Activated gamma-delta T cell treated with anti-CD3 and anti-CD28 coated beads, Interleukin-2, amount 50 U/mL, for 16 hours (primary cell): ENCODE measurements around the gene NPPC.

Experiments
- DNase-seq: peaks from one replicate; pipeline ENCODE4 v3.0.0-alpha.2; 2020; ENCODE audit warnings: low read depth

NPPC gene

DNA sequence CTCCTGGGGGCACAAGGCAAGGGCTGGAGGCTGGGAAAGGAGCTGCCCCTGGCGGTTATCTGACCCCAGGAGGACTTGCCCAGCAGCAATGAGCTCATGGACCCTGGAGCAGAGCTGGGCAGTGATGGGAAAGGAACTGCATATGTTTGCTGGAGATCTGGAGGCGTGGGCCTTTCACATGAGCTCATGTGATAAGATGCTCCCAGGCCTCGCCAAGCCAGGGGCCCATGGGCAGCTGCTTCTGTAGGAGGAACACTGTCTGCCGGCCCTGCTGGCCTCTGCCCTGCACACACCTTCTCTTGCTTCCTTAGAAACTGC lies 9.0 kb upstream of the NPPC start:
- DNase-seq: no peak

DNA sequence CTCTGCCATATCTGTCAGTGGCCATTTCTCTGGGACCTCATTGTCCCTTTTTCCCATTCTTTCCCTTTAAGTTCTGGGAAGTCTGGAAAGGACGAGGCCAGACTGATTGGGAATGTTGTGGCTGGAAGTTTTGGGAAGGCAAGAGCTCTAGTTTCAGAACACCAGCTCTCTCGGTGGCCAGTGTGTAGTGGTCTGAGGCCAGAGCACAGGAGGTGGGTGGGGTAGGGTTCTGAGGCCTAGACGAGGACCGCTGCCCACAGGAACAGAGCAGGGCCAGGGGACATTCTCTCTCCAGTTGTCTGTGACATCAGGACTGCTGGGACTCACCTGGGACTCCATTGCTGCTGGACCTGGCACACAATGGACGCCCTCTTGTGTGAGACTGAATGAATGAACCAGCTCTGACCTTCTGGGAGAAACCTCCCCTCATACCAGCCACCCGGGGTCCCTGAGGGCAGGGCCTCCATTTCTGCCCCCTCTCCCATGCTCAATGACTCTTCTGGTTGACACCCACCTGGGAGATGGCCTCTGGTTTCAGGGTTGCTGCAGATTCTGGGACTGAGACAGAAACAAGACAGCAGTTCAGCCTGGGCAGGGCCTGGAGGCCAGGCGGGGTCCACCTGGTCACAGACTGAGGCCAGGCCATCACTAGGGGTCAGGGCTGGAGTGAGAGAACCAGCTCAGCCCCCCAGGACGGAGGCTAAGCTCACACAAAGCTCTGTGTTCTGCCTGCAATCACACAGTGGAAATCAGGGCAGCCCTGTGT lies 8.4 kb upstream of the NPPC start:
- DNase-seq: no peak

DNA sequence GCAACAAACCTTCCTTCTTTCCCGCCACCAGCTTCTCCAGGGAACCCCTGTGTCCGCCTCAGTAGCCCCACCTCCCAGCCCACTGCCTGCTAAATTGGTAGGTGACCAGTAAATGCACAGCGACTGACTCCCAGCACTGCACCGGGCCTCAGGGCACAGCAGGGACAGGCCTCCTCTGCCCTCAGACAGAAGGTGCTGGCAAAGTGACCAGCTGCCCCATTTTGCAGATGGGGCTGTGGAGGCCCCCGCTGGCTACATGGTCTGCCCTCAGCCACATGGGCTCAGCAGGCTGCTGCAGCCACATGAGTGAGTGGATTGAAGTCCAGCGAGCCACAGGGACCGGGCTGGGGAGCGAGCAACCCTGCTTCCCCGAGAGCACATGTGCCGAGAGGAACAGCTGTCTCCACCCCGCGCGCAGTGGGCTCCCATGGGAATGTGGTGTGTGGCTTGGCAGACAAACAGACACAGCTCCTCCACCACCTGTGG lies 7.8 kb upstream of the NPPC start:
- no peak for DNase-seq

DNA sequence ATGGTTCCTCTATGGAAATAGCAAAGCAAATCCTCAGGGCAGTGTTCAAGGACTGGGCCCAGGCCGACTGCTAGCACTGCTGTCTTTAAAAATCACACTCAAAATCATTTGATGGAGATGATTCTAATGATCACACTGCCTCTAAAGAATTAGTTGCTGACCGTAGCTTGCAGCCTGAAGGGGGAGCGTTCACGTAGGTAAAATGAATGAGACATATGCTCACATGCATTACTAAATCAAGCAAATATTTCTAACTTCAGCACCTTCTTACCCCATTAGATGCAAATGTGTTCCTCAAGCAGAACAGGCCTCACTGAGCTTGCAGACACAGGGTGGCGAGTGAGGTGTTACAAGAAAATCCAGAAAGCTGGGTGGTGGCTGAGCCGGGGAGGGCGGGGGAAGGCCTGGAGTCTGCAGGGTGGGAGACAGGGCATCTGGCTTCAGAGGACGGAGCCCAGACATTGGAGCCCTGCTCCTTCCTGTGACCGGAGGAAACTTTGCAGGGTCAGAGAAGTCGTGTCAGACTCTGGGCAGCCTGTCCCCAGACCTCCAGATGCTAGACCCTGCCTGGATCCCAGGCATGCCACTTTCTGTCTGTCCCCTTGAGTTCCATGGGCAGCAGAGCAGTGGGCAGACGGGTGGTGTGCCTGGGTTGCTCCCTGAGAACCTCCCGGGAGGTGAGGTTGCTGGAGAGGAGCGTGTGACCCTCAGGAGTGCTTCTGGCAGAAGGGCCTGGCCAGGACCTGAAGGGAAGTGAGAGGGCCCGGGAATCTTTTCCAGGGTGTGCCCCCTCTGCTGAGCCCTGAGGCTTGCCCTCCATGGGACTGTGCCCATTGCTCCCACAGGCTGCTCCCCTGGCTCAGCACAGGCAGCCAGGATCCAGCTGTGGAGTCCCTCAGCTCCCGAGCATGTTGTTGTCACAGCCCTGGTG lies 7.1 kb upstream of the NPPC start:
- no peak for DNase-seq

DNA sequence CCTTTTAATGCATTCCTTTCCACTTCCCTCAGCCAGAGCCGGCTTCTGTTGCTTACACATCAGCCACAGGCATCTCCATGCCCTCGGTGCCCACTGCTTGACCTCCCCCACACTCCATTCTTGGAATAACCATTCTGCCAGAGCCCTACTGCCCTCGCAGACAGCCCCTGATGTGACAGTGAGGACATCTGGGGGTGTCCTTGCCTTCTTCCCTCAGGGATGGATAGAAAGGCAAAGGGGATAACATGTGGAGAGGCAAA lies 6.4 kb upstream of the NPPC start:
- DNase-seq: no peak

DNA sequence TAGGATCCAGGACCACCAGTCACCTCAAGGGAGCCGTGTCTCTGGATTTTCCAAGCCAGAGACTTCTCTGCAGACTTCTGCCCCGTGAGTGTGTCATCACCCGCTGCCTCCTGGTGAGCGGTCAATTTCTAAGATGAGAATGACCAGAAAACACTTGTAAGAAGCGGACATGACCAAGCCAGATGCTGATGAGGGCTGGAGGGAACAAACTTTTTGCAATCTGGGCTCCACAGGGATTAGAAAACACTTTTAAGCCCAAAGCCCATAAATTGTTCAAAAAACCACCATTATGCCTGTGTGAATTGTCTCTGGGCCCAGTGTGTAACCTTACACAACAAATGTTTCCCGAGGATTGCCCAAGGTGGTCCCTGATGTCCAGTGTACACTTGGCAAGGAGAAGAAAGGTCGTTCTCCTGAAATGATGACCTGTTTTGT lies 5.3 kb upstream of the NPPC start:
- no peak for DNase-seq

DNA sequence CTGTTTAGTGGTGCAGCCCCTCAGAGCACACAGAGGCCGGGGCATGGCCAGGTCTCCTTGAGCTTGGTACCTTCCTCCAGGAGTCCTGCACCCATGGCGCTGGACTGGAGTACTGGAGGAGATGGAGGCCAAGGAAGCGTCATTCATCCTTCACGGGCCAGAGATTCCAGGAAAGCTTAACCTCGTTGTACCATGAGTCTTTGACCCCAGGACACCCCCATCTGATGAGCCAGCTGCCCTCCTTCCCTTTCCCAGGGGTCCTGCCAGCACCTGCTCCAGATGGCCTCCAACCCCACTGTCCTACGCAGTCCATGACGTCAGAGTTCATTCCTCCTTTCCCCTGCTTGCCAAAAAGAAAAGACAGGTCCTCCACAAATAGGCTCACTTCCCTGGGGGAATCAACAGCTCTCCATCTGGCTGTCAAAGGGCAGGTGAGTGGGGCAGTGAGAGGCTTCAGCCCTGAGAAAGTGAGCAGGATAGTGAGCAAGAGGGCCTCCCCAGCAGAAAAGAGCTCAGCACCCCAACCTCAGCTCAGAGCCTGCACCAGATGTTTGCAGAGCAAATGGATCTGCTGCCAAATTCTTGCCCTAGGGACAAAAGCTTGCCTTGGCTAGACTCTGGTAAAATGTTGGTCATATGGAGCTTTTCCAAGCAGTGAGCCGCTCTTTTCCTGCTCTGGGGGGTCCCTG lies 4.5 kb upstream of the NPPC start:
- DNase-seq: no peak

DNA sequence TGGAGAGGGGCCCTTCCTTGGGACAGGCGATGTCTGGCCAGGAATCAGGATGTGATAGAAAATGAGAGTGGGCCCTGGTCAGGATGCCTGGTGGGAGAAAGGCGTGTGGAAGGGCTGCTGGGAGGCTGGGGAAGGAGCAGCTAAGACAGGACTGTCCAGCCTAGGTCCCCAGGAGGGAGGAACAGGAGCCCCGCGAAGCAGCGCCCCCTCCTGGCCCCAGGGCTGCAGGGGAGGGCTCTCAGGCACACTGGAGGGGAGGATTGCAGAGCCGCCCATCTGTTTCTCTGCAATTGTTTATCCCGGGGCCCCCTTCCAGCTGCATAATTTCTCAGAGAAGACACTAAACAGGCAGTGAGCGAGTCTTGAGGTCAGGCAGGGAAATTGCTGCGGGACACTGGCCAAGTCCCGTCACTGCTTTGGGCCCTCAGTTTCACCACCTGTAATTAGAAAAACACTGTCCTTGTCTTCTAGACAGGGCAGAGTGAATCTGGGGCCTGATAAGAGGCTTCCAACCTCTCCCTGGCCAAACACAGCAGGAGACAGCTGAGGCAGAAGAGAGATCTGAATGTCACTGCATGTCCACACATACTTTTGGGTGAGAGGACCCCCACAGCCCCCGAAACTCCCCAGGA lies 3.9 kb upstream of the NPPC start:
- no peak for DNase-seq

DNA sequence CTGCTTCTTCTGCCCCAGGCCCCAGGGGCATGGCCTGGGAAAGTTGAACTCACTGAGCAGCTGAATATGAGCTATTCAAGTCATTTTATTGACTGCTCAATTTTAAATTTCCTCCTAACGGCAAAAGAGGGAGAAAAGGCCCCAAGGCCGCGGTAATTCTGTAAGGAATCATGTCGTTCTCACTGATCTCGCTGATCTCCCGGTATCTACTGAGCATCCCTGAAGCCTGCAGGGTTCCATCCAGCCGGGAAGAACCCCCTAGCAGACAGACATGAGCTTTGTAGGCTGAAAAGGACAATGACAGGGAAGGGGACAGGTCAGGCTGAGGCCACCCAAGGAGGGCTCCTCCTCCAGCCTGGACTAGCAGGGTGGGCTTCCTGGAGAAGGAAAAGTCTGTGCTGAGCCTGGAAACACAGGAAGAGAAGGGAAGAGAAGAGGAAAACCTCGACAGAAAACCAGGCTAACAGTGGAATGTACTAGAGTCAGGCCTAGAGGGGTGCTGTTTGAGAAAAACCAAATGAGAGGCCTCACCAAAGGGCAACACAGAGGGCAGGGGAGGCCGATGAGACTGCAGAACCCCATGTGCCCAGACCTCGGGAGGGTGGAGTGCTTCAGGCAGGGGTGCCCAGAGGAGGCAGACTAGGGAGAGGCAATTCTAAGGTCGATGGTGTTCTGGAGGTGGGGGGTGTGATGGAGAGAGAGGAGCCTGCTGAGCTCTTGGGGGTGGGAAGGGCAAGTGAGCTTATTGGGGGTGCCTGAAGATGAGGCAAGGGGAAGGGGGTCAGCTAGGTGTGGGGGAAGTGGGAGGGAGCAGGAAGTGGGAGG lies 2.9 kb upstream of the NPPC start:
- DNase-seq: no peak

DNA sequence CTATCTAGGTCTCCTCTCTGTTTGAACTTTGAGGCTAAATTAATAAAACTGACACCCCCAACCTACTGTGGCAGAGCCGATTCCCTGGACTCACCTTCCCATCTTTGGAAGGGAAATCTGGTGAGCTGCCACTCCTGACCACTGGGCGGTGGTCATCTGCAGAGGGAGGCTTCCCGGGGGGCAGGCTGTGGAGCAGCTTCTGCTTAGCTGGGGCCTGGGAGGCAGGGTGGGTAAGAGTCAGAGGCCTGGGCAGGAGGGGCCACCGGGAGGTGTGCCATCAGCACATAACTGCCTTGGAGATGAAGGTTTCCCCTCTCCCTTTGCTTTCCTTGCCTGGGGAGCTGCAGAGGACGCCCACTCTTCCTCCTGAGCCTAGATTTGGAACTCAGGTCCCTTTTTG lies 2.3 kb upstream of the NPPC start:
- DNase-seq: no peak

DNA sequence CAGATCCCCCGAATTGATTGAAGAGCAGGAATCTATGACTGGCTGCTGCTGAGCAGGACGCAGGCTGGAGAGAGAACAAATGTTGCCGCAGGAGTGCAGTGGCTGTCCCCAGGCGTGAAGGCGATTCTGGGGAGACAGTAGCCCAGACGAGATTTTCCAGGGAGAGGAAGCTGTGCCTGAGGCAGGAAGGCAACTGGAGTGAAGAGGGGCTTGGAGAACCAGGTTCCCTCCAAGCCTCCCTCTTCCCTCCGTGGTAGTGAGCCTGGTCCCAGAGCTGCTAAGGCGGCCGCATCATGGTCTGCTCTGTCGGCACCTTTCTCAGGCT lies 1.3 kb upstream of the NPPC start:
- no peak for DNase-seq

DNA sequence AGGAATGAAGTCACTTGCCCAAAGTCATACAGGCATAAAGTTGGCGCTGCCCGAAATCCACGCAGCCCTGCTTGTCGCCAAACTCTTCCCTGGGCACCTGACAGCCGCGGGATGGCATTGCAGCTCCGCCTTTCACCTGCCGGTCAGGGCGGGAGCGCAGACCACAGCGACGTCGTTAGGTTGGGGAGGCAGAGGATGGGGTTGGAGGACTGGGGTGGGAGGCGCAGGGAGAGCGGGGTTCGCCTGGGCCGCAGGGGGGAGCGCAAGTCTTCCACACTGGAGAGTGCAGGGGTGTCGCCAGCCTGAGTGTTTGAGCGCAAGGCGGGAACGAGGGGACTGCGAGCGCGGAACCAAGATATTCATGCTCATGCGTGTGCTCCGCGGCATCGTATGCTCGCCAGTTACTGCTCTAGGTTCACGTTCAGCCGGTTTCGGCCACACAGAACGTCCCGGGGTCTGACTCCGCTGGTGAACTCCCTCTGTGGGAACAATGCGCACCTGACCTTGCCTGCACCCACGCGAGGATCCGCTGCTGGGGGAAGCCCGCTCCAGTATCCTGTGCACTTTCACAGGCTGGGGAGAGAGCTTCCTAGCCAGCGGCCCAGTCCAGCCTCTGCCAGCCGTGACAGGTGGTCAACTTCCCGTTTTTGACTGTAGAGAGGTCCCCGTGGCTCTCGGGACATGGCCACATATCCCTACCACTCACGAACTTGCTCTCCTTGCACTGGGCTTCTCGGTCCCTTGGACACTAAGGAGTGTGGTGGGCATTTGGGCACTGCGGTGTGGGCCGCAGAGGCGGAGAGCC lies 767 bp upstream of the NPPC start:
- no peak for DNase-seq

DNA sequence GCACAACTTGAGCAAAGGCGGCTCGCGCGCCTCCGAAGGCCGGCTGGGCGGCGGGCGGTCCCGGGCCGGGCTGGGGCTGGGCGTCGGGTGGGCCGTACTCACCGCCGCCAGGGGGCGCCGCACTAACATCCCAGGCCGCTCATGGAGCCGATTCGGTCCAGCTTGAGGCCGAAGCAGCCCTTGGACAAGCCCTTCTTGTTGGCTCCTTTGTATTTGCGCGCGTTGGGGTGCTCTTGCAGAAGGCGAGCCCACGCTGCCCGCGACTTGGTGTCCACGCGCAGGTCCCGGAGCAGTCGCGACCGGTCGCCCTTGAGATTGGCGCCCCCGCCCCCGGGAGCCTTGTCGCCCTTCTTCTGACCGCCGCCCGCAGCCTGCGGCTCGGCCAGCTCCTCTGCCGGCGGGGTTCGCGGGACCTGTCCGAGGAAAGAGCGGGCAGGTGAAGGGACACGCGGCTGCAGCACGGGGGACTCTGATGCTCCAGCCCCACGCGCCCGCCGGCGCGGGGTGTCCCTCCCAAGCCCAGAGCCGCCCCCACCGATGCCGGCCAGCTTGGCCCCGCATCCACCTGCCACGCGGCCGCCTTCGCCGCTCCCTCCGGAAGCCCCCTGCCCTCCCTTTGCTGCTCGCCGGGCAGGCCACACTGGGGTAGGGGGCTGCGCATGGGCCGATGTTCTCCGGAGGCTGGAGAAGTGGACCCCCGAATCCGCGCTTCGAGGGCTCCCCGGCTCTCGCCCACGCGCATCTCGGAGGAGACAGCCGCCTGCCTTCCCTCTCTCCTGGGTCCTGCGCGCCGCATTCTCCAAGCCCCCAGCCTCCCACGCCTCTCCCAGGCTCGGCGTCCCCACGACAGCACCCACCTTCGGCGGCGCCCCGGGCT lies 655 bp downstream of the NPPC start:
- DNase-seq: peak; percentile 53

DNA sequence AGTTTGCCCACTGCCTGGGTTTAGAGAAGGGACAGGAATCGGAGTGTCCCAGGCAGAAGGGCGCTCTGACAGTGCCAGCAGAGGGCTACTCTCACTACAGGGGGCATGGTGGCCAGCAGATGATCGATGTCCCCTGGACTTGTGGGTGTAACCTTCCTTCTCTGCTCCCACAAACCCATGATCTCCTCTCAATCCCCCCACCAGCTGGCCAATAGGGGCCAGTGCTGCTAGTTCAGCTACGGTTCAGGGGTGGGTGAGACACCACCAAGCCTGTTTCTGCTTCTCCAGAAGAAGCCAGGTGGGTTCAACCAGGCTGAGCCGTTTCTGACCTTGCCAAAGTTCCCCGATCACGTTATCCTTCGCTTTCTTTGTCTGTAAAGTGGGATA lies 1.3 kb downstream of the NPPC start:
- no peak for DNase-seq

DNA sequence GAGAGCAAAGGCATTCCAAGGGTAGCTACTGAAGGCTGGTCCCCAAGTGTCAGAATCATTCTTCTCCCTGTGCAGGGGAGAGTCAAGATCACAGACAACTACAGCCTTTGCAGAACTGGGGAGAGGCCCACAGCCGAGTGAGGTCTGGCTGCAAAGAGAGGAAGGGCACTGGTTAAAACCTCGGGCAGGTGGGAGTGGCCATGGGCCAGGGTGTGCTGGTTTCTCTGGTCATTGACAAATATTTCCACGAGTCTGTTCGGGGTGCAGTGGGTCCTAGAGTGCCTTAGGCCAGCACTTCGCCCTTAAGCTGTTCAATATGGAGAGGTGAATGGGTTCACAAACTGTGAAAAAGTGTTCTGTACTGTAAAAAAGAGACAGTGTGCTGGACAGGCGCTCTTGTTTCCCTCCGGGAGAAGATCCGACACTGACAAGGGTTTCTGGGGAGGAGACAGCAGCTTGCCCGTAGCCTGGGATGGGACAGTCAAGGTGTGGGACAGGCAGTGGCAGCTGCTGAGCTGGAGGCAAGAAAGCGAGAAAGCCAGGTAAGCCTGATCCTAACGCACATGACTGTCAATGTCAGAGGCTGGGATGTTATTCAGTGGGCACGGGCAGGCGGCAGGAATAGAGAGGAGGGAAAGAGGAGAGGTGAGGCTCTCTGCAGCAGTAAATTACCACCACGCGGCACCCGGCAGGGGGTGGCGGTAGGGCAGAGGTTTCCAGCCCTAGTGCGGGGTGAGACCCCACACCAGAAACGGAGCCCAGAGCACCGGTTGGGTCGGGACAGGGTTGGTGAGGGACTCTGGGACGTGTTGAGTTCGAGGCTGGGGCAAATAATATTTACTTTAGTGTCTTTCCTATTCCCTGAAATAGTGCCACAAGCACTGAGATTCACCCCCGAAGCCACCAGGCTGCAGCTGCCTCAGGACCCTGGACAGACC lies 2.0 kb downstream of the NPPC start:
- DNase-seq: no peak

DNA sequence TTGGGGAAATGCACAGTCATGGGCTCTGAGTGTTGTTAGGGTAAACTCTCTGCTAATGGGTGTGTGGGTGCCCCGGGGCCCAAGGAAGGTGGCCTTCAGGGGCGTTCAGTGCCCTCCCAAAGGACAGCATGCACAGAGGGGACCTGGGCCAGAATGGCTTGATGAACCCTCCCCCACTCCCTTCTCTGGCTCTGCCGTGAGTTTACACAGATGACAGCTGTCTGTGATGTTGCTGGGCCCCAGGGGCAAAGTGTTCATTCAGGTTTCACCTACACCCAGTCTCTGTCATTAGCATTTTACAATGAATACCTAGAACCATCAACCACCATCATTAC lies 3.2 kb downstream of the NPPC start:
- DNase-seq: no peak

DNA sequence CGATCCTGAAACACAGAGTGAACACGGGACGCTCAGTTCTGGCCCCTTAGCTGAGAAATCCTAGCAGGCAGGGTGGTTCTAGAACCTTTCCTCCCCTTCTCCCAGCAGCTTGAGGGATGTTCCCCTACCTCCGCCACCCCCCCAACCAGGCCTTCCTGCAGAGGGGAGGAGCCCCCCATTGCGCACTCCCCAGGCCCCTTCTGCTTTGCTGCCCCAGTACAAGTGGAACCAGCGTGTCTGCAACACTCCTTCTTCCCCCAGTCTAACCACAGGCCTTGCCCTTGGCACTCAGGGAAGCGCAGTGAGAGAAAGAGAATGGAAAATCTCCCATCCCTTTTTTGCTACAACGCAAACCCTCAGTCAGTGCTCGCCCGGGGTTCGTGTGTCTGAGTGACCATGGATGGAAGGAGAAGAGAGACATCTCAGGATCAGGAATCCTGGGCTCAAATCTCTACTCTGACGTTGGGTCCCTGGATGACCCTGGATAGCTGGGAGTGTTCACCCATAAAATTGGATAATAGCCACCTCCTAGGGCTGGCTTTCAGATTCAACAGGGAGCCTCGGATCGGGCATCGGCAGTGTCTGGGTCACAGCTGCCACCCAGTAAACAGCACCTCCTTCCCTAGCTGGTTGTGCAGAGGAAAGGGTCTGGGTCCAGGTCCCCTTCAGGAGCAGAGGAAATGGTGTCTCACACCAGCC lies 3.7 kb downstream of the NPPC start:
- DNase-seq: no peak

DNA sequence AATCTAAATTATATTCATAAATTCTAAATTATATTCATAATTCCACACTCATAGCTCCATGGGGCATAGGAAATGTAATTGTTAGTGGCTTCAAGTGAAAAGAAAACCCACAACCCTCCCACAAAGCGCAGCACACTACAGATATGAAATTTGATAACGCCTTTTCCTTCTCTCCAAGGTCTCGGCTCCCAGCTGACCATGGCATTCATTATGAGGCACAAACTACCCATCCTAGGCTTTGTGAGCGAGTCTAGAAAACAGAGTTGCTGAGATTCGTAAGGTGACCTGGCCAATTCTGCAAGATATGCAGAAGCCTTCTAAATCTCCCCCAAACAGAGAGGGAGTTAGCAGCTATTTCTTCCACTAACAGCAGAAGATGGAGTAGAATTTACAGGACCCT lies 5.4 kb downstream of the NPPC start:
- DNase-seq: no peak
